NB4 (cell line): ENCODE data around the gene SLC15A5.

ENCODE experiments used
- MAX ChIP-seq: IDR thresholded peaks from 2 replicates; pipeline ENCODE4 v1.6.1; 2011; ENCODE audit warnings: low read depth, low read length
- MYC ChIP-seq: IDR thresholded peaks from 2 replicates; pipeline ENCODE4 v1.6.1; 2011; ENCODE audit warnings: low read depth, low read length
- POLR2A ChIP-seq: IDR thresholded peaks from 2 replicates; pipeline ENCODE4 v1.6.1; 2011; ENCODE audit warnings: mild to moderate bottlenecking; ENCODE audit not compliant: insufficient read length; ENCODE audit errors: extremely low read depth
- TF ChIP-seq, protein P1 (sequence below): IDR thresholded peaks from one replicate; pipeline ENCODE4 v1.5.1; 2012; ENCODE audit warnings: low read depth, low read length

DNA sequence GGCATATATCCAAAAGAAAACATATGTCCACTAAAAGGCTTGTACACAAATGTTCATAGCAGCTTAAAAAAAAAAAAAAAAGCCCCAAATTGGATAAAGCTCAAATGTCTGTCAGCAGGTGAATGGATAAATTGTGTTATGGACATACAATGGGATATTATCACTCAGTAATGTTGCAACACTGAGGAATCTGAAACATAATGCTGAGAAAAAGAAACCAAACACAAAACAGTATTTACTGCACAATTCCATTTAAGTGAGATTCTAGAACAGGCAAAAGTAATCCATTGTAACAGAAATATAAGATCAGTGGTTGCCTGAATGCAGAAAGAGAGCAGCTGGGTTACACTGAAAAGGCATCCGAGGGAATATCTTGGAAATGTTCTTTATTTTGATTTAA, 117.9 kb downstream of the SLC15A5 start:
- no peak for TF ChIP-seq POLR2A
- TF ChIP-seq, protein P1, sequence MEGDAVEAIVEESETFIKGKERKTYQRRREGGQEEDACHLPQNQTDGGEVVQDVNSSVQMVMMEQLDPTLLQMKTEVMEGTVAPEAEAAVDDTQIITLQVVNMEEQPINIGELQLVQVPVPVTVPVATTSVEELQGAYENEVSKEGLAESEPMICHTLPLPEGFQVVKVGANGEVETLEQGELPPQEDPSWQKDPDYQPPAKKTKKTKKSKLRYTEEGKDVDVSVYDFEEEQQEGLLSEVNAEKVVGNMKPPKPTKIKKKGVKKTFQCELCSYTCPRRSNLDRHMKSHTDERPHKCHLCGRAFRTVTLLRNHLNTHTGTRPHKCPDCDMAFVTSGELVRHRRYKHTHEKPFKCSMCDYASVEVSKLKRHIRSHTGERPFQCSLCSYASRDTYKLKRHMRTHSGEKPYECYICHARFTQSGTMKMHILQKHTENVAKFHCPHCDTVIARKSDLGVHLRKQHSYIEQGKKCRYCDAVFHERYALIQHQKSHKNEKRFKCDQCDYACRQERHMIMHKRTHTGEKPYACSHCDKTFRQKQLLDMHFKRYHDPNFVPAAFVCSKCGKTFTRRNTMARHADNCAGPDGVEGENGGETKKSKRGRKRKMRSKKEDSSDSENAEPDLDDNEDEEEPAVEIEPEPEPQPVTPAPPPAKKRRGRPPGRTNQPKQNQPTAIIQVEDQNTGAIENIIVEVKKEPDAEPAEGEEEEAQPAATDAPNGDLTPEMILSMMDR, result no peak
- no peak for TF ChIP-seq MYC
- no peak for TF ChIP-seq MAX
